Parathyroid adenoma (tissue), 2 donors: Measurements from ENCODE around the gene NCOA3.

Source experiments
- H2AFZ ChIP-seq: fragments of 300-600 bp; sonication (generic); one replicate; pipeline ENCODE4 v1.7.0; 2017; ENCODE audit warnings: antibody characterized with exemption, mild to moderate bottlenecking
- H3K27ac ChIP-seq: fragments of 300-600 bp; sonication (generic); one replicate; pipeline ENCODE4 v1.7.0; 2017
- H3K27me3 ChIP-seq: fragments of 300-600 bp; sonication (generic); one replicate; pipeline ENCODE4 v1.7.0; 2017; ENCODE audit warnings: low read length; ENCODE audit not compliant: control insufficient read depth, insufficient read depth
- H3K36me3 ChIP-seq: fragments of 300-600 bp; sonication (generic); one replicate; pipeline ENCODE4 v1.7.0; 2017; ENCODE audit warnings: low read length; ENCODE audit not compliant: control insufficient read depth, insufficient read depth
- H3K4me1 ChIP-seq: fragments of 300-600 bp; sonication (generic); one replicate; pipeline ENCODE4 v1.7.0; 2017; ENCODE audit warnings: control low read depth
- H3K4me2 ChIP-seq: fragments of 300-600 bp; sonication (generic); one replicate; pipeline ENCODE4 v1.7.0; 2017; ENCODE audit warnings: low read length
- H3K4me3 ChIP-seq: fragments of 300-600 bp; sonication (generic); one replicate; pipeline ENCODE4 v1.7.0; 2017; ENCODE audit warnings: low read depth, low read length
- H3K79me2 ChIP-seq: fragments of 300-600 bp; sonication (generic); one replicate; pipeline ENCODE4 v1.7.0; 2017; ENCODE audit warnings: control low read depth
- H3K9ac ChIP-seq: fragments of 300-600 bp; sonication (generic); one replicate; pipeline ENCODE4 v1.7.0; 2017; ENCODE audit warnings: mild to moderate bottlenecking
- H3K9me3 ChIP-seq: fragments of 300-600 bp; sonication (generic); one replicate; pipeline ENCODE4 v1.7.0; 2017; ENCODE audit warnings: low read length; ENCODE audit not compliant: control insufficient read depth
- CTCF ChIP-seq: fragments of 300-600 bp; sonication (generic); IDR thresholded peaks from one replicate; pipeline ENCODE4 v1.7.0; 2017; ENCODE audit warnings: antibody characterized with exemption, mild to moderate bottlenecking
- donor health status: primary hyperparathyroidism.

Gene NCOA3

DNA sequence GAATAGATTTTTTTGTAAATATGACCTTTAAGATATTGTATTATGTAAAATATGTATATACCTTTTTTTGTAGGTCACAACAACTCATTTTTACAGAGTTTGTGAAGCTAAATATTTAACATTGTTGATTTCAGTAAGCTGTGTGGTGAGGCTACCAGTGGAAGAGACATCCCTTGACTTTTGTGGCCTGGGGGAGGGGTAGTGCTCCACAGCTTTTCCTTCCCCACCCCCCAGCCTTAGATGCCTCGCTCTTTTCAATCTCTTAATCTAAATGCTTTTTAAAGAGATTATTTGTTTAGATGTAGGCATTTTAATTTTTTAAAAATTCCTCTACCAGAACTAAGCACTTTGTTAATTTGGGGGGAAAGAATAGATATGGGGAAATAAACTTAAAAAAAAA is 152.7 kb downstream of the NCOA3 start:
- Histone ChIP-seq H3K4me3 (no peak overlapping the region), H3K27me3 (no peaks in the 10 kb centered on the region), H3K4me1 (peaks cover 19% of the 10 kb centered on the region), H3K36me3 (no peaks in the 10 kb centered on the region), H3K9me3 (no peaks in the 10 kb centered on the region), H2AFZ (no peak overlapping the region), H3K4me2 (no peak overlapping the region), H3K27ac (no peak overlapping the region), H3K79me2 (no peaks in the 10 kb centered on the region), H3K9ac (no peak overlapping the region)
- no peak for TF ChIP-seq CTCF

- Histone ChIP-seq H3K27me3 (no peaks in the 10 kb centered on the region), H3K36me3 (no peaks in the 10 kb centered on the region)
- TF ChIP-seq CTCF = no peak
Measured at GRCh38 chr20:47655635-47656034, 153.9 kb downstream of the NCOA3 start.

GRCh38 chr20:47656318-47656717 is 154.6 kb downstream of the NCOA3 start:
- Histone ChIP-seq H3K9ac (no peak overlapping the region), H3K4me2 (no peak overlapping the region), H2AFZ (no peak overlapping the region), H3K27ac (no peak overlapping the region), H3K4me3 (no peak overlapping the region), H3K36me3 (no peaks in the 10 kb centered on the region), H3K79me2 (no peaks in the 10 kb centered on the region), H3K4me1 (peaks cover 20% of the 10 kb centered on the region), H3K9me3 (no peaks in the 10 kb centered on the region), H3K27me3 (no peaks in the 10 kb centered on the region)
- no peak for TF ChIP-seq CTCF

More at GRCh38 chr20:47655635-47656034, 153.9 kb downstream of the NCOA3 start:
- Histone ChIP-seq H3K4me3 (no peak overlapping the region), H3K9me3 (no peaks in the 10 kb centered on the region), H3K79me2 (no peaks in the 10 kb centered on the region), H3K4me1 (peaks cover 20% of the 10 kb centered on the region), H3K9ac (no peak overlapping the region), H2AFZ (no peak overlapping the region), H3K27ac (no peak overlapping the region), H3K4me2 (no peak overlapping the region)

DNA sequence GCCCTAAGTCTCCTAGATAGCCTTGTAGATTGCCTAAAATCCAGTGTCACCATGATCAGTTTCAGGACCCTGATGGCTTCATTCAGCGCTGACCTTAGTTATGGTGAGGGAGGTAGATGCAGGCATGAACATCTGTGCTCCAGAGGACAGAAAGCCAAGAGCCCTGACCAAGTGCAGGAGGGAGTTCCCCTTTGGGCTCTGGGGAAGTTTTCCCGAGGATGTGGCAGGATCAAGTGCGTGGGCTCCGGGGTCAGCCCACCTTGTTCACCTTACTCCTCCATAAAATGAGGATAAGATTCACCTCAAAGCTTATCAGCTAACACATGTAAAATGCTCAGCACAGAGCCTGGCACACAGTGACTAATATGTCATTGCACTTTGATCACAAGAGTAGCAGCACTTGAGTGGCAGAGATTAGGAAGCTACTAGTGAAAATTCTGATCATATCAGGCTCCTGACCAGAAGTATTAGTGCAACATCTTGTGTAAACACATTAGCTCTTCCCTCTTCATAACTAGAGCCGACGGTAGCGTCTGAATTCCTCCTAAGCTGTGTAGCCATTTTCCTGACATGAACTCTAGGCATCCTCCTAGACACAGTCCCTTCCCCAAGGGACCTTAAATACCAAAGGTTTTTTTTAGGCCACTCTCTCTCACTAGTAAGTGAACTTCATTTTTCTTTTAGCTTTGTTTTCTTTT is 158.4 kb downstream of the NCOA3 start:
- Histone ChIP-seq H3K36me3 (no peaks in the 10 kb centered on the region), H3K27me3 (no peaks in the 10 kb centered on the region), H3K9ac (no peak overlapping the region), H3K4me3 (no peak overlapping the region), H3K27ac (no peak overlapping the region), H3K4me2 (no peak overlapping the region), H2AFZ (no peak overlapping the region), H3K79me2 (no peaks in the 10 kb centered on the region), H3K9me3 (no peaks in the 10 kb centered on the region), H3K4me1 (peaks cover 27% of the 10 kb centered on the region)
- TF ChIP-seq CTCF = no peak

GRCh38 chr20:47660602-47660905 is 158.9 kb downstream of the NCOA3 start:
- peaks cover 27% of the 10 kb centered on the region for H3K4me1 ChIP-seq
- no peak overlapping the region for H3K4me2 ChIP-seq
- no peak overlapping the region for H3K27ac ChIP-seq
- no peaks in the 10 kb centered on the region for H3K79me2 ChIP-seq
- no peaks in the 10 kb centered on the region for H3K36me3 ChIP-seq
- H3K9me3 ChIP-seq = no peaks in the 10 kb centered on the region
- no peak for TF ChIP-seq CTCF
- H3K27me3 ChIP-seq = no peaks in the 10 kb centered on the region
- H3K9ac ChIP-seq = no peak overlapping the region
- no peak overlapping the region for H2AFZ ChIP-seq
- H3K4me3 ChIP-seq = no peak overlapping the region
